GM18519 (cell line): ENCODE measurements around the gene RESF1.

Source experiments
- ATAC-seq: cut with Tn5 transposase; IDR thresholded peaks from one replicate; pipeline ENCODE4 v1.9.1; 2021; ENCODE audit warnings: mild to moderate bottlenecking, moderate library complexity; ENCODE audit not compliant: unreplicated experiment, low FRiP score

Gene RESF1

DNA sequence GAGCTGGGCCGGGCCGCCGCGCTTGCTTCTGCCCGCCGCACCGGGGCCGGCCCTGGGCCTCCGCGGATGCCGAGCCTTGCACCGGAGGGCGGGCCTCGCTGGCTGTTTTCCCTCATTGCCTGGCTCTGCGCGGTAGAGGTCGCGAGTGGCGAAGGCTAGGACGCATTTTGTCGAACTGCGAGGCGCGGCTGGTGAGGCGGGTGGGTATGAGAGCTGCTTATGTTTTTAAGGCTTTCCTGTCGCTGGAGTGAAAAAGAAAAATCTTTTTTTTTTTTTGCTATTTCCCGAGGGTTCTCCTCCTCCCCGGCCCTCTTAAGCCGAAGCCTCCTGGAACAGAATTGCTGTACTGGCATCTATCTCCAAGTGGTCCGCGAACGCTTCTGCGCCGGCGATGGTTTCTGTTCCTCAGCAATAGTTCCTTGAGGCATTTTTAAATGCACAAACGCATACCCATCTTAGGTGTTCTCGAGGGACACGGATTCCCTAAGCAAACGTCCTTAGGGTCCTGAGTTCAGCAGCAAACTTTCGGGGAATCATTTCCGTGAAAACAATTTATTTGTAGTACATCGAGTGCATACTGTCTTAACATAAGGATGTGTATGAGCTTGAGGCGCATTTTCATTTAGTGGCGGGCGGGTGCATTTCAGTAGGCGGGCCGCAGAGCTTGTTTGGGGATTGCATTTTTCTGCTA lies 631 bp downstream of the RESF1 start:
- ATAC-seq: peak; percentile 19

DNA sequence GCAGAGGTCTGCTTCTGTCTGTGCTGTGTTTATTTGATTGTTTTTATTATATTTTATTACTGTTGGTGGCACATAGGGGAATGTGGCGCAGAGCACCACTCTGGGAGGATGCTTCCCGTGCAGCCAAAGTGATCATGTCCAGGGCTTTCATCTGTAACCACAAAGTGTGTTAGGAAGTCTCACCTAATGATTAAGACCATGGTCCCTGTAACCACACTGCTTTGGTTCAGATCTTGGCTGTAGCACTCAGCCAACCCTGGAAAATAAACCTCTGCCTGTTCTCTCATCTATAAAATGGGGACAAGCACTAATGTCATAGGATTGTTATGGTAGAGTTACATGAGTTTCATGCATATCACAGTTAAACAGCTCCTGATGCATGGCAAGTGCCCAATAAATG lies 1.9 kb downstream of the RESF1 start:
- ATAC-seq: no peak

DNA sequence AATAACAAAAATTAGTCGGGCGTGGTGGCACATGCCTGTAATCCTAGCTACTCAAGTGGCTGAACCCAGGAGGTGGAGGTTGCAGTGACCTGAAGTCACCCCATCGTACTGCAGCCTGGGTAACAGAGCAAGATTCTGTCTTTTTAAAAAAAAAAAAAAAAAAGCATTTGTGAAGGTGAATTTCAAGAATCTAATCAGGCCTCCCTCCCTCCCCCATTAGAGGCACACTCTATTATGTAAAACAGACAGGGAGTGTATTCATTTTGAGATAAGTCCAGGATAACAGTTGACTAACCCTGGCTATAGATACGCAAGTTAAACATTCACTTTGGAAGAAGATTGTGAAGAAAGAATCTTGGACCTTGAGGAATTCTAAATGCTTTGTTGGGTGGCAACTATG lies 2.9 kb downstream of the RESF1 start:
- ATAC-seq: no peak

DNA sequence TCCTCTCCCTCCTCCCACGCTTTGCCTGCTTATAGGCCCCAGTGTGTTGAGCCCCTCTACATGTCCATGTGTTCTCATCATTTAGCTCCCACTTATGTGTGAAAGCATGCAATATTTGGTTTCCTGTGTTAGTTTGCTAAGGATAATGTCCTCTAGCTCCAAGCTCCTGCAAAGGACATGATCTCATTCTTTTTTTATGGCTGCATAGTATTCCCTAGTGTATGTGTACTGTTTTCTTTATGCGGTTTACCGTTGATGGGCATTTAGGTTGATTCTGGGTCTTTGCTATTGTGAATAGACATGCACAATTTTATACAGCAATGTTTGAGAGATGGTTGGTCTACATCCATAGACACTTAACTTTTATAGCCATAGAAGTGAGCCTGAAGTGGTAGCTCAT lies 5.1 kb downstream of the RESF1 start:
- no peak for ATAC-seq

DNA sequence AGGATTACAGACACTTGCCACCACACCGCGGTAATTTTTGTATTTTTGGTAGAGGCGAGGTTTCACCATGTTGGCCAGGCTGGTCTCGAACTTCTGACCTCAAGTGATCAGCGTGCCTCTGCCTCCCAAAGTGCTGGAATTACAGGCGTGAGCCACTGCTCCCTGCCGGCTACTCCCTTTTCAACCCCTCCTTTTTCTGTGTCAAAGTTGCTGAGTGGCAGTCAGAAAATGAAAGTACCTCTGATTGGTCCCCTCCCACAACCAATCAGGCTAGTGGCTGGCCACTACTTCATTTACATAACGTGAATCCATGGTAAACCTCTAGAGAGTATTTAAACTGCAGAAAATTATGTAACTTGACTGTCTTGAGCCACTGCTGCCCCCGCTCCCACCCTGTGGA lies 5.9 kb downstream of the RESF1 start:
- ATAC-seq: no peak

DNA sequence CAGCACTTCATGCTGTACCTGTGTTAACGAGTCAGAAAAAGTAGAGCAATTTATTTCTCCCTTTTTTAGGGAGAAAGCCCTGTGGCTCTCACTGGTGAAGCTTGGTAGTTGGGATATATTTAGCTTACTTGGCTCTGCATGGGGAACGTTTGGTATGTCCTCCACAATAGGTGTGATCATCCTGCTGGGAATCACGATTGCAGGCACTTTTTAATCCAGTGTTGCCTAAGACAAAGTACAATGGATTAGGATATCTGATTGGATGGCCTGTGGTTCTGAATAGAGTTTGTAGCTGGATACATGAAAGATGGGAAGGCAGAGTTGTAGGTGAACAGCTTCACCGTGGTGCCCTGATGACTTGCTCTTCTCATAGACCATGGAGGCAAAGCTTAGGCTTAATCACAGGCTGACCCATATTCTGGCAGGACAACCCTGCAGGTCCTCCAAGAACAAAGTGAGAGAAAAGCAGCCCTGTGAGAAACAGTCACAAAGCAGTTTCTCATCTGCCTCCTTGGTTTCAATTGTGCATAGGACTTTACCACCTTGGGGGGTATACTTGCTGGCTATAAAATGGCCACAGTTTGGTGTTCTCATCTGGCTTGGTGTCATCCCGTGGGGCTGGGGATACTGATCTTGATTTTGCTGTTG lies 7.5 kb downstream of the RESF1 start:
- no peak for ATAC-seq

DNA sequence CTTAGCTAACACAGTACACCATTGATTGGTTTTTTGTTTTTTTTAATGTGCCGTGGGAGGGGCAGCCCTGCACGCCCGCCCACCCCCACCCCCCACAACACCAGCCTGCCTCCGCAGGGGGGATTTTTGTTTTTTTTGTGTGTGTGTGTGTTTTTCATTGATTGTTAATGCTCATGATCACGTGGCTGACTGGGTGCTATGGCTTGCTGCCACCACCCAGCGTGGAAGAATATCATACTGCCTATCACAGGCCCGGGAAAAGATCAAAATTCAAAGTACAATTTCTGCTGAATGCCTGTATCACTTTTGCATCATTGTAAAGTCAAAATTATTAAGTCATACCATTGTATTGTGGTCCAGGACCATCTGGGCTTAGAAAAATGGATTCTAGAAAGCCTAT lies 8.3 kb downstream of the RESF1 start:
- ATAC-seq: no peak

DNA sequence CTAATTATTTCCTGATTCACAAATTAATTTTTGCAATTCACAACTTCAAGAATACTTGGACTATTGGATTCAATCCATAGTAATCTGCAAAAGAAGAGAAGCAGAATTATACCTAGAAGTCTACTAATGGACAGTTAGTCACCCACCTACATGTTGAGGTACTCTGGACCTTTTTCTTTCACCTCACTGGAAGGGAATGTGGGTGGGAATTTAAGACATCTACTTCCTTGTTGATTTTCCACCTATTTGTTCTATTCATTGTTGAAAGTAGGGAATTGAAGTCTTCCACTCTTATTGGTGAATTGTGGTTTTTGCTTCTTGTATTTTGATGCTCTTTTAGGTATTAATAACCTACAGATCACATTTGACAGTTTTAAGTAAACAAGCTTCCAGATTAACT lies 11.0 kb downstream of the RESF1 start:
- no peak for ATAC-seq

DNA sequence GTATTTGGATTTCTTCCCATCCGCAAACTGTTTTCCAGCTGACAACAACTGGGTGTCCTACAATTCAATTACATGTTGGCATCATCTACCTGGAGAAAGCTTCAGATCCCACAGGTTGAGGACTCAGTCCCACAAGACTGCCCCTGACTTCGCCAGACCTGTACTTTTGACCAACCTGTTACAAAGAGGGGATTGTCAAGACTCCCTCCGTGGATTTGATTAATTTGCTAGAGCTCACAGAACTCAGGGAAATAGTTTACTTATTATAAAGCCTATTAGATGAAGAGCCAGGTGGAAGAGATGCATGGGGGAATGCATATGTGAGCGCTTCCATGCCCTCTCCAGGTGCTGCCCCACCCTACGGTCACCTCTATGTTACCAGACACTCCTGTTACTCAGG lies 14.6 kb downstream of the RESF1 start:
- ATAC-seq: no peak

DNA sequence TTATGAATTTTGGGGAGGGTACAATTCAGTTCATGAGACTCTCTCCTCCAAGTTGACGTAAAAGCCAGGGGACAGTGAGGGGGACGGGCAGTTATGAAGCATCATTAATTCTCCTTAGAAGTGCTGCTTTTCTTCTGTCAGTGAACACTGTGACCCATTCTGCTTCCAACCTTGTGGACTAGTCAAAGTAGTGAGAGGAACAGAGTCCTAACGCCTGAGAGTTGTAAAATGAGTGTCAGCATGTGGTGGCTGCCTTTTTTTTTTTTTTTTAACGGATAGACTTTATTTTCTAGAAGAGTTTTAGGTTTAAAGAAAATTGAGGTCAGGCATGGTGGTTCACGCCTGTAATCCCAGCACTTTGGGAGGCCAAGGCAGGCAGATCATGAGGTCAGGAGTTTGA lies 15.5 kb downstream of the RESF1 start:
- ATAC-seq: no peak

DNA sequence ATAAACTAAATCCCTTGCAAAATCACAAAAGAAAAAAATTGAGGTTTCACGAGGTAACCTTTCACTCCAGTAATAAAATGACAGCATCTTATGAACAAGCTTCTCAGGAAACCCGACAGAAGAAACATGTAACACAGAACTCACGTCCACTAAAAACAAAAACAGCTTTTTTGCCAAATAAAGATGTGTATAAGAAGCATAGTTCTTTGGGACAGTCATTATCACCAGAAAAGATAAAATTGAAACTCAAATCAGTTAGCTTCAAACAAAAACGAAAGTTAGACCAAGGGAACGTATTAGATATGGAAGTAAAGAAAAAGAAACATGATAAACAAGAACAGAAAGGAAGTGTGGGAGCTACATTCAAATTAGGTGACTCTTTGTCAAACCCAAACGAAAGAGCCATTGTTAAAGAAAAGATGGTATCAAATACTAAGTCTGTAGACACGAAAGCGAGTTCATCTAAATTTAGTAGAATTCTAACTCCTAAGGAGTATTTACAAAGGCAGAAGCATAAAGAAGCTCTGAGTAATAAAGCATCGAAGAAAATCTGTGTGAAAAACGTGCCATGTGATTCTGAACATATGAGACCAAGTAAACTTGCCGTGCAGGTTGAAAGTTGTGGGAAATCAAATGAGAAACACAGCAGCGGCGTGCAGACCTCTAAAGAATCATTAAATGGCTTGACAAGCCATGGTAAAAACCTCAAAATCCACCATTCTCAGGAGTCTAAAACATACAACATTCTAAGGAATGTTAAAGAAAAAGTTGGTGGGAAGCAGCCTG lies 25.8 kb downstream of the RESF1 start:
- ATAC-seq: no peak

DNA sequence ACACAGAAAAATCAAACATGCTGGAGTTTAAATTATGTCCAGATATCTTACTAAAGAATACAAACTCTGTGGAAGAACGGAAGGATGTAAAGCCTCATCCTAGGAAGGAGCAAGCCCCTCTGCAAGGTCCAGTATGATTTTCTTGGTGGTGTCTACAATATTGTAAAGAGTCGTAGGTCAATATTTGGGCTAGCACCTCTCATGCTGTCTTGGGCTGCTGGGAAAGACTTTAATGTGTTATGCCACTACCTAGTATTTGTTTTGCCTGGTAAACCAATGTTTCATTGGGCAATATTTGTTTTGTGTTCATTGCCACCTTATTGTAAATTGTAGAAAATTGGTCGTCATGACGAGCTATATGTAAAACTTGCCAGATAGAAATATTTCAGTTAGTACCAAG lies 26.6 kb downstream of the RESF1 start:
- ATAC-seq: no peak

DNA sequence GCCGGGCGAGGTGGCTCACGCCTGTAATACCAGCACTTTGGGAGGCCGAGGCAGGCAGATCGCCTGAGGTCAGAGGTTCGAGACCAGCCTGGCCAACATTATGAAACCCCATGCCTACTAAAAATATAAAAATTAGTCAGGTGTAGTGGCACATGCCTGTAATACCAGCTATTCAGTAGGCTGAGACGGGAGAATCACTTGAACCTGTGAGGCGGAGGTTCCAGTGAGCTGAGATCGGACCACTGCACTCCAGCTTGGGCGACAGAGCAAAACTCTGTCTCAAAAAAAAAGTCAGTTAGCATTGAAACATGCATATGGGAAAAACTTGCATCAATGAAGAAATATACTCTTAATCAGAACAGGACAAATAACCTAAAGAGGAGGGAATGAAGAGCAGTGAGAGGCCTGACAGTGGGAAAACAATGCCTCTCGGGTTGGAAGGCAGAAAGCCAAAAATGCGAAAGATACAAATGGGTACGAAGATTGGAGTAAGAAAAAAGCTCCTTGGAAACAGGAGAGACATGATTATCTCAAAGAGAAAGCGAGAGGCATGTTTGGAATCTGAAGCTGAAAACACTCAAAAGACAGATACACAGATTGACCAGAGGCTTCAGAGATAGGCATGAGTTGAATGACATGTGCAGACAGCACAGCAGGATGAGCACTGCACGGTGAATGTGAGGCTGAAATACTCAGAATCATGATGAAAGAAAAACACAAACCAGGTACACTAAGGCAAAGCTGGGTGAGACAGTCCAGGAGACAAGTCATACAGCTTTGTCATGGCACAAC lies 30.6 kb downstream of the RESF1 start:
- no peak for ATAC-seq

DNA sequence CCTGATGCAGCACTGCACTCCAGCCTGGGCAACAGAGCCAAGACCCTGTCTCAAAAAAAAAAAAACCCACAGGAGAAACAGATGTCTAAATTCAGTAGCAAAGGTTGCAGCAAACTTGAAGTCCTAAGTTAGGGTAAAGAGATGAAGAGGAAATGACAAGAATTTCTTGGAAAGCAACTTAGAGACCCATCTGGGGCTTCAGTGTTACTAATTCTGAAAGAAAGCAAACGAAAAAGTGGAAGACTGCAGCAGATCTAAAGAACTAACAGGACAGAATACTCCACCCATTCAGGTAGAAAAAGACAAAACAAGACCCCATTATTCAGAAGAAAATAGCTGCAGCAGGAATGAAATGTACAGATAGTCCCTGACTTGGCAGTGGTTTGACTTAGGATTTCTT lies 31.9 kb downstream of the RESF1 start:
- no peak for ATAC-seq

DNA sequence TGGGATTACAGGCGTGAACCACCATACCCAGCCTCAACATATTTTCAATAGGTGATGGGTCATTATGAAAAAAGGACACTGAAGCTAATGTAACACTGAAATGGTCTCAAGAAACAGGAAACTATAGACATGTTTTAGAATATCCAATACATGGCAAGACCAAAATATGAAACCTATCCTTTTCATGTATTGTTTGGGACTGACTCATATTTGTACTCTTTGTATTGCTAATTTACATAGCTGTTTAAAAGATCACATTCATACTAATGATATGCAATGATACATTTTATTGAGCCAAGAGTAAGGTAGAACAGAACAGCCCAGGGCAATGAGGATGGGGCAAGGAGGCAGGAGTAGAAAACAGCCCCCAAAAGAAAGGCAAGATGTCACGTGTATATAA lies 32.6 kb downstream of the RESF1 start:
- ATAC-seq: no peak

DNA sequence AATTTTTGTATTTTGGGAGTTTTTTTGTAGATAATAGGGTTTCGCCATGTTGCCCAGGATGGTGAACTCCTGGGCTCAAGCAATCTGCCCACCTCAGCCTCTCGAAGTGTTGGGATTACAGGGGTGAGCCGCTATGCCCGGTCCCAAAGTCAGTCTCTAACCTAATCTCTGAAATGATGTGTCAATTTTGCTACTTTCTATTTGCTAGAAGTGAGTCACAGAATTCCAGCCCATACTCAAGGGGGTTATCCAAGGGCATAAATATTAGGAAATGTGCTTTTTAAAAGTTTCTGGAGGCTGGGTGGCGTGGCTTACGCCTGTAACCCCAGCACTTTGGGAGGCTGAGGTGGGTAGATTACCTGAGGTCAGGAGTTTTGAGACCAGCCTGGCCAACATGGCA lies 40.5 kb downstream of the RESF1 start:
- no peak for ATAC-seq

DNA sequence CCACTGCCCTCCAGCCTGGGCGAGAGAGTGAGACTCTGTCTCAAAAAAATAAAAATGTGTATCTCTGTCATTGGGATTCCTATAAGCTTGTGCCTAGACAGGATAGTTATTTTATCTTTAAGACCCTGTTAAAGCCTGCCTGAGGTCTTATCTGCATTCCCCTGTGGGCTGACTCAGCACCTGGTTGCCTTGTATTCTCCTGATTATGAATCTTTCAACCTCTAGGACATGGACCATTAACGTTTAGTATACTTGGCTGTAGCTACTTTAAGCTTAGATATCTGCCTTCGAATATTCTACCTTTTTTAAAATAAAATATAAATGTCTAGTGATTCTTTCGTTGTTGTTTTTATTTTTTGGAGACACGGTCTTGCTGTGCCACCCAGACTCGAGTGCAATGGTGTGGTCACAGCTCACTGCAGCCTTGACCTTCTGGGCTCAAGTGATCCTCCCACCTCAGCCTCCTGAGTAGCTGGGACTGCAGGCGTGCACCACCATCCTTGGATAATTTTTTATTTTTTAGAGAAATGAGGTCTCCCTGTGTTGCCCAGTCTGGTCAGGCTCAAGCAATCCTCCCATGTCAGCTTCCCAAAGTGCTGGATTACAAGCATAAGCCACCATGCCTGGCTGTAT lies 41.3 kb downstream of the RESF1 start:
- ATAC-seq: no peak

DNA sequence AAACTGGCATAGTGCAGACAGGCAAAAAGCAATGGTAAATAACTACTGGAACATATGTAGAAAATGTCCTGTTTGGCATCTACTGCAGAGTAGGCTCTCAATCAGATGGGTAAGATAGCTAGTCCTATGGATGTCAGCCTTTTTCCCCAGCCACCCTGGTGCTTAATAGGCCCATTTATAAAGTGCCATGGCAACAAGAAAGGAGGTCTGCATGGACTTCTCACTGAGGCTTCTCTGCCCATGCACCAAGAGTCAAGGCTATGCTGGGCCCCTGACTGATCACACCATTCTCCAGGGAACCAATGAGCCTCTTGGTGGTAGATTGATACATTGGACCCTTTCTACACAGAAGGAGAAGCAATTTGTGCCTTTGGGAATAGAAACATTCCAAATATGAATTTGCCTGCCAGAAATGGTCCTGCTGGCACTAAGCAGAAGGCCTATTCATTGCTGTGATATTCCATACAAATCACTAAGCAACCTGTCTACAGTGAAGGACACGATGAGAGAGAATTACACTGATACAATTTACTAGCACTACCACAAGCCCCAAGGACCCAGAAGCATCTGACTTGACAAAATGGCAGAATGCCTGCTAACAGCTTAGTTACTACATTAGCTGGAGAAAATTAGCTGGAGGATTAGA lies 43.8 kb downstream of the RESF1 start:
- ATAC-seq: no peak

DNA sequence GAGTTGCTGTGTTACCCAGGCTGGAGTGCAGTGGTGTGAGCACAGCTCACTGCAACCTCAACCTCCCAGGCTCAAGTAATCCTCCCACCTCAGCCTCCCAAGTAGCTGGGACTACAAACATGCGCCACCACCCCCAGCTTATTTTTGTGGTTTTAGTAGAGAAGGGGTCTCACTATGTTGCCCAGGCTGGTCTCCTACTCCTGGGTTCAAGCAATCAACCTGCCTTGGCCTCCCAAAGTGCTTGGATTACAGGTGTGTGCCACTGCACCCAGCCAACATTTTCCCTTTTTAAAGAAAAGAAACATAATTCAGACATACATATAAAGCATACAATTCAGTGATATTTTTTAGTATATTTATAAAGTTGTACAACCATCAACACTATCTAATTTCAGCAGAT lies 44.4 kb downstream of the RESF1 start:
- no peak for ATAC-seq

DNA sequence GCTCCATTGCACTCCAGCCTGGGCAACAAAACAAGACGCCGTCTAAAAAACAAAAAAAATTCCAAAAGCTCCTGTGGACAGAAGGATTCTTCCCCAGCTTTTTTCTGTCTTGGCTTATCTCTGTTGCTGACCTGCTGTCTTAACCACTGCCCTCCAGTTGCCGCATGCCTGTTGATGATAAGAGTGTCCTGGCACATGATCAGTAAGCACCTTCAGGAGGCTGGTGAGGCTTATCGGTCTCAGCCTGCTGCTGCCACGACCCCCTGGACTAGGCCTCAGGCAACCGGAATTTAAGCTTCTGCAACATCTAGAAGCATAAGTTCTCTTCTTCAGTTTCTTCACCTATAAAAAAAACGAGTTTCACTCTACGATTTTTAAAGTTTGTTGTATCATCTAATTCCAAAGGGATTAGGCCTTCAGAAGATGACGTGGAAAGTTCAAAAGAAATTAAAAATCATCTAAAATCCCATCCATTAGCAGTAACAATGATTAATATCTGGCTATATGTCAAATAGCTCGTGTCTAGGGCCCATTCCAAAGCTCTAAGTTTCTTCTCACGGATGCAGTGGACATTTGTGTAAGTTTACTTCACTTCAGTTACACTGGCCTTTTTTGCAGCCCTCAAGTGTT lies 46.4 kb downstream of the RESF1 start:
- ATAC-seq: no peak
